HG02610 (cell line): Measurements from ENCODE around the gene NAT8L.

Experiments
- ATAC-seq: cut with Tn5 transposase; IDR thresholded peaks from one replicate; pipeline ENCODE4 v1.9.1; 2021; ENCODE audit warnings: mild to moderate bottlenecking, moderate library complexity; ENCODE audit not compliant: unreplicated experiment

NAT8L gene

GRCh38 chr4:2073808-2074481, 14.8 kb downstream of the NAT8L start:
- no peak for ATAC-seq

- no peak for ATAC-seq
These were observed 15.5 kb downstream of the NAT8L start for GRCh38 chr4:2074588-2074987.

DNA sequence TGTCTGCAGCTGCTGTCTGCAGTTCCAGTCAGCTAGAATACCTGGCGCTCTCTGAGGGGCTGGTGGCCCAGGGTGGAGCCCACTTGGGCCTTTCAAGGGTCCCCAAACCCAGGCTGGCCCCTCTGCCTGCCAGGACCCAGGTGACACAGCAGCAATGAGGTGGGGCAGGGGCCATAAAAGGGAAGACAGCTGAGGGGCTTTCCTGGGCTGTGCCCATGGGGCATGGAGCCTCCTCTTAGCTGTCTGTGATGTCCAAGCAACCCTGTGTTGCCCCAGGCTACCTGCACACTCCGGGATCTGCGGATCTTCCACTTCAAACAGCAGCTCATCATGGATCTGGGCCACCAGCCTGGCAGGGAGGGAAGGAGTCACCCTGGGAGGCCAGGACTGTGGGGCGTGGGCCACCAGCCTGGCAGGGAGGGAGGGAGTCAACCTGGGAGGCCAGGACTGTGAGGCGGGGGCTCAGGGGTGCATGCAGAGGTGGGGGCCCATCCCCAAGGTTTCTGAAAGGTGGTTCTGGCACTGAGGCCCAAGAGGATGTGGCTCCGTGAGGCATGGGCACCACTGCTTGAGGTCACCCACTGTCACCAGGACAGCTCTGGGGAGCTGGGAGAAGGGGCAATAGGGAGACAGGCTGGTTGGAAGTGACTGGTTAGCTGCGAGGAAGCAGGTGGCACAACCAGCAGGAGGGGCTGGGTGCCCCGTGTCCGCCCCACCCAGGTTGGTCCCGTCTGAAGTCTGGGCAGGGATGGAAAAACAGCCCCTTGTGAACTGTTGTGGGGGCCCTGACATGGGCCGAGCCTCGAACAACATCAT, 16.3 kb downstream of the NAT8L start:
- no peak for ATAC-seq

- ATAC-seq, result no peak
These were observed 17.1 kb downstream of the NAT8L start for GRCh38 chr4:2075987-2076907.

DNA sequence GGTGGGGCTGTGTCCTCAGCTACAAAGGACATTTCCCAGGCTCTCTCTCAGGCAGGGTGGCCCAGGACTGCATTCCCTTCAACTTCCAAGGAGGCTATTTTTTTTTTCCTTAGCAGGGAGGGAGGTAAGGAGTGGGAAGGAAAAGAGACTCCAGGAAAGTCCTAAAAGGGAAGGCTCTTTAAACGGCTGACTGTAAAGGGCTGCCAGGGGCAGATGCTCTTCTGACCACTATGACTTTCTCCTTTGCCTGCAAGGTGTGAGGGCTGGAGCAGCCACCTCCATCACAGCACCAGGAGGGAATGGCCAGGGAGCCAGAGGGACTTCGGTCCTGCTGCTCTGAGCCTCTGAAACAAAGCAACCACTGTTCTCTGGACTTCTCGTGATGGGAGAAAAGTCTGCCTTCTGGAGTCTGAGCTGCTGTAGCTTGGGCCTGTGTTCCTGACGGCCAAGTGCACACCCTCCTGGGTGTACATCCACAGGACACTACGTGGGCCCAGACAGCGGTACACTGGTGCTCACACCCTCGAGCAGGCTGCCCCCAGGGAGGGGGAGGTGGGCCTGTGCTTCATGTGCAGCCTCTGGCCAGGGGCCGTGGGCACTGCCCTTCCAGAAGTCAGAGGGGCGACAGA, 17.9 kb downstream of the NAT8L start:
- no peak for ATAC-seq

GRCh38 chr4:2077537-2078460, 18.7 kb downstream of the NAT8L start:
- no peak for ATAC-seq

GRCh38 chr4:2078584-2078983, 19.5 kb downstream of the NAT8L start:
- no peak for ATAC-seq

DNA sequence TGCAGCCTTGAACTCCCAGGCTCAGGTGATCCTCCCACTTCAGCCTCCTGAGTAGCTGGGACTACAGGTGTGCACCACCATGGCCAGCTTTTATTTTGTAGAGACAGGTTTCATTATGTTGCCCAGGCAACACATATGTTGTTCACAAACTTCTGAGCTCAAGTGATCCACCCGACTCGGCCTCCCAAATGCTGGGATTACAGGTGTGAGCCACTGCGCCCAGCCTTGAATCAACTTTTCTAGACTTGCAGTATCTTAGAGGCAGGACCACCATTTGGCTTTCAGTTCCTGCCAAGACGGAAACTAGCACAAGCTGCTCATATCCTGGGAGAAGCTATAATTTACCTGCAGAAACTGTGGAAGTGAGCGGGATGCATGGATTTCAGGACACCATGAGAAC, 19.9 kb downstream of the NAT8L start:
- ATAC-seq, result no peak

GRCh38 chr4:2079926-2080325, 20.8 kb downstream of the NAT8L start:
- no peak for ATAC-seq

DNA sequence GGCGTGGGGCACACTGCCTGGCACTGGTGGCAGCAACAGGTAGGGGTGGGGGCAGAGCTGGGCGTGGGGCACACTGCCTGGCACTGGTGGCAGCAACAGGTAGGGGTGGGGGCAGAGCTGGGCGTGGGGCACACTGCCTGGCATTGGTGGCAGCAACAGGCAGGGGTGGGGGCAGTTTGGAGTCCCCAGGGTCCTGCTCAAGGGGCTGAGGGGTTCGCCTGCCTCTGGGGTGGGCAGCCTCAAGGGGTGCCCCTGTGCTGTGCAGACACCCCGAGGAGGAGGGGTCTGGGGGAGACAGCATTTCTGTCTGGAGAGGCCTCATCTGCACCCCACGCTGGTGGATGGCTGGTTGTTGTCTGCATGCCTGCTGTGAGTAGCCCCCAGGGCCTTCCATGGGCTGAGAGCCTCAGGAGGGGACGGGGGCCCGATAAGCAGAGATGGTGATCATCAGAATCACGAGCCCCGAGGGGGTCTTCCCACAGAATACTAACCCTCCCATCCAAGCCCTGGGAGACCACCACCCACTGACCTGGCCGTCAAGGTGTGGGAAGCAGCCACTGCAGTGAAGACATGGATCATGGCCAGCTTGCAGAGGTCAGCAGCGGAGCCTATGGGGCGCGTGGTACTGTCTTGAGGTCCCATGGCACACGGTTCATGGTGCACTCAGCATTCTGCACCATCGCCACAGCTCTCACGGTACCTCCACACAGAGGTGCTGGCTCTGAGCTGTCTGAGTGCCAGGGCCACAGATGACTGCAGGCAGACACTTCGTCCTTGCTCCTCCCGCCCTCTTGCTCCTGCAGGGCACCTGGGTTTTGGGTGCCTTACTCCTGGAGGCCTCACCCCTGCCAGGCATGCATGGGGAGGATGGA, 21.5 kb downstream of the NAT8L start:
- no peak for ATAC-seq

GRCh38 chr4:2081540-2081939, 22.4 kb downstream of the NAT8L start:
- ATAC-seq, result no peak

DNA sequence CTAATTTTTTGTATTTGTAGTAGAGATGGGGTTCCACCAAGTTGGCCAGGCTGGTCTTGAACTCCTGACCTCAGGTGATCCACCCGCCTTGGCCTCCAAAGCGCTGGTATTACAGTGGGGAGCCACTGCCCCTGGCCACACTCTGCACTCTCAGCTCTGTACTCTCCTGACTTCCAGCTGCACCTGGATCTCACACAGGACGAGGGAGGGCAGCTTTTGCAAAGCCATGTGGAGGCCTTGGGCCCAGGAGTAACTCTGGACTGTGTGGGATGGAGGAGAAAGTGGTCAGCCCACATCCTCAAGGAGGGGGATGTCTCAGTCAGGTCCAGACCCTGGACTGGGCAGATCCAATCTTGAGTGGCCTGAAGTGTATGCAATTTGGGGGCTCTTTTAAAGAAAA, 23.0 kb downstream of the NAT8L start:
- no peak for ATAC-seq

DNA sequence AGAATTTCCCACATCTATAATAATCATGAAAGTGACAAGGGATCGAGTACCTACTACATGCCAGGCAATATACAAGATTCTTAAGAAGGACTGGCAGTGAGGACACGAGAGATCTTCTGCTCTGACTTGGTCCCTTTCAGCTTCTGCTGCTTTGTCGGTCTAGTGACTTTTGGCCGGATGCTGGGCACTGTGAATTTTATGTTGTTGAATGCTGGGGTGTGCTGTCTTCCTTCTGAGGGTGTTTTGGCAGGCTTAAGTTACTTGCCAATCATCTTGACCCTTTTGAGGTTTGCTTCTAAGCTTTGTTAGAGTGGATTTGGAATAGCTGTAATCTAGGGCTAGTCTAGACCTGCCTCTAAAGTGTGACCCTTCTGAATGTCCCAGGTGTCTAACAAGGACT, 23.5 kb downstream of the NAT8L start:
- ATAC-seq, result no peak

GRCh38 chr4:2083116-2083825, 24.1 kb downstream of the NAT8L start:
- ATAC-seq, result no peak

- no peak for ATAC-seq
These were observed 24.7 kb downstream of the NAT8L start for GRCh38 chr4:2083826-2084160.

GRCh38 chr4:2084316-2084715, 25.2 kb downstream of the NAT8L start:
- ATAC-seq, result no peak

GRCh38 chr4:2085496-2085901, 26.4 kb downstream of the NAT8L start:
- no peak for ATAC-seq

DNA sequence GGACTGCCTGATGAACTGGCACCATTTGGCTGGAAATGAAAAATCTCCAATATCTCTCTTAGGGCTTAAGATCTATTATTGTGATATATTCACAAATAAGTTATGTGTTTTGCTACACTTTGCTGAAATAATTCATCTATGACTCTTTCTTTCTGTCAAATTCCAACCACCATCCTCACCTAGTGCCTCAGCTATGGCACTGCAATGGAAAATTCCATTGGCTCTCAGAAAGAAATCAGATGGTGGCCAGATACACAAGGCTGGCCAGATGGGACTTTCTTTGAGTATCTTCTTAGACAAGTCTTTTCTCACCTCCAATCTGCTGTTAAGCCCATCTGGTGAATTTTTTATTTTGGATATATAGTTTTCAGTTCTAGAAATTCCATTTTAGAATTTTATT, 28.0 kb downstream of the NAT8L start:
- ATAC-seq, result no peak
